Esophagus squamous epithelium (tissue), 5 donors: ENCODE results near the gene DHRS1. TPM values are rescaled to one million over a fixed set of nuclear protein-coding genes. Genes with fewer than 3 reads are reported as not detected.

Experiments used
- DNase-seq: peaks from one replicate; lab custom pipeline; 2025; lab: John Stamatoyannopoulos, UW
- H3K27ac ChIP-seq, 4 donors: fragments of 200-600 bp; sonication (generic); one replicate each; pipeline ENCODE4 v1.5.1; 2016 to 2019; ENCODE audit warnings: mild to moderate bottlenecking in 1 of 4
- H3K27me3 ChIP-seq, 4 donors: fragments of 200-600 bp; sonication (generic); 1 replicate in 3 of 4; 2 replicates in 1 of 4; pipeline versions ENCODE4 v1.5.1 to v1.6.0; 2017 to 2021; ENCODE audit warnings: antibody characterized with exemption in 1 of 4
- H3K36me3 ChIP-seq, 3 donors: fragments of 200-600 bp; sonication (generic); one replicate each; pipeline ENCODE4 v1.5.1; 2016 to 2019
- H3K4me1 ChIP-seq, 3 donors: fragments of 200-600 bp; sonication (generic); one replicate each; pipeline ENCODE4 v1.5.1; 2017 to 2019
- H3K4me3 ChIP-seq, 4 donors: fragments of 200-600 bp; sonication (generic); 1 replicate in 3 of 4; 2 replicates in 1 of 4; pipeline ENCODE4 v1.5.1; 2016 to 2019; ENCODE audit warnings: mild to moderate bottlenecking in 2 of 4, moderate library complexity in 1 of 4
- H3K9me3 ChIP-seq, 3 donors: fragments of 200-600 bp; sonication (generic); one replicate each; pipeline ENCODE4 v1.5.1; 2016 to 2019
- CTCF ChIP-seq, 6 experiments: fragments of 450-650 bp in 4 of 6; fragments of 200-600 bp in 2 of 6; sonication (generic) in 2 of 6; IDR thresholded peaks; one replicate each; pipeline ENCODE4 v1.5.1; 2016 to 2019; ENCODE audit warnings: antibody characterized with exemption in 6 of 6, mild to moderate bottlenecking in 4 of 6, moderate library complexity in 4 of 6
- POLR2A ChIP-seq, 4 donors: fragments of 450-650 bp; IDR thresholded peaks; one replicate each; pipeline ENCODE4 v1.6.1; 2017; ENCODE audit warnings: antibody characterized with exemption in 4 of 4, mild to moderate bottlenecking in 4 of 4, moderate library complexity in 3 of 4
- WGBS, 2 donors: methylation state at CpG; one replicate each; pipeline ENCODE4 v1.1.5; 2018; 5-methylcytosine and 5-hydroxymethylcytosine counted together
- intact Hi-C: fragments of 100-400 bp; cut with DNase I; formaldehyde crosslinking; loops from one replicate; pipeline ENCODE4 v1.15.0; 2022
- total RNA-seq, 4 donors: library from RNA; depleted of rRNA; stranded (reverse); fragments of >200 nt; gene quantifications; one replicate each; pipeline ENCODE4 v1.1.0, GENCODE V29; 2016
- donor health status: DM: yes; HTN: yes; CAD: no.

Gene DHRS1
- total RNA-seq, 4 donors from 2014 or later: 81.6 to 164 (median 101) TPM

GRCh38 chr14:24331731-24332267 is 32.2 kb upstream of the DHRS1 start:
- no peak for DNase-seq

GRCh38 chr14:24330973-24331674 is 31.5 kb upstream of the DHRS1 start:
- intact Hi-C loops: loop anchor here (5.0 kb wide), 1 partner anchor 101 kb away; no protein-coding TSS in a partner anchor
- WGBS, 2 donors: 92 to 100% methylated on average over 3 to 7 of the region's 10 CpGs
- Histone ChIP-seq H3K36me3 (peaks cover 0 to 5% (median 0%) of the 10 kb centered on the region in 3 donors), H3K4me3 (no peak overlapping the region), H3K27ac (no peak overlapping the region), H3K4me1 (peaks cover 22 to 78% (median 34%) of the 10 kb centered on the region in 3 donors), H3K27me3 (peaks cover 0 to 39% (median 6%) of the 10 kb centered on the region in 4 donors), H3K9me3 (no peaks in the 10 kb centered on the region)
- no peak for TF ChIP-seq CTCF (IDR thresholded peaks at IDR 0.05)
- no peak for TF ChIP-seq POLR2A (IDR thresholded peaks at IDR 0.05)
- DNase-seq: no peak

More at GRCh38 chr14:24331731-24332267, 32.2 kb upstream of the DHRS1 start:
- Histone ChIP-seq H3K27me3 (peaks cover 0 to 39% (median 6%) of the 10 kb centered on the region in 4 donors), H3K4me1 (peaks cover 22 to 85% (median 34%) of the 10 kb centered on the region in 3 donors), H3K27ac (no peak overlapping the region), H3K4me3 (no peak overlapping the region), H3K9me3 (no peaks in the 10 kb centered on the region), H3K36me3 (peaks cover 0 to 11% (median 0%) of the 10 kb centered on the region in 3 donors)
- TF ChIP-seq CTCF (IDR thresholded peaks at IDR 0.05) (no peak), POLR2A (IDR thresholded peaks at IDR 0.05) (no peak)
- WGBS, 2 donors: 25 to 44% methylated on average over 6 to 10 of the region's 26 CpGs
- intact Hi-C loops: loop anchor here (5.0 kb wide), 1 partner anchor 101 kb away; no protein-coding TSS in a partner anchor

- H3K4me1 ChIP-seq: peaks cover 17 to 64% (median 31%) of the 10 kb centered on the region in 3 donors
Observed at GRCh38 chr14:24329736-24330135, 30.2 kb upstream of the DHRS1 start.

GRCh38 chr14:24329073-24329663 is 29.6 kb upstream of the DHRS1 start:
- WGBS, 2 donors: 70 to 80% methylated on average over 6 to 9 of the region's 12 CpGs
- Histone ChIP-seq H3K27ac (peak overlapping the region in 3 of 4 donors; percentile 18 to 32 (median 26)), H3K27me3 (peaks cover 0 to 19% (median 3%) of the 10 kb centered on the region in 4 donors)

More at GRCh38 chr14:24329736-24330135, 30.2 kb upstream of the DHRS1 start:
- intact Hi-C loops: loop anchor here (5.0 kb wide), 1 partner anchor 103 kb away; no protein-coding TSS in a partner anchor
- Histone ChIP-seq H3K27ac (peak overlapping the region in 2 of 4 donors; percentile 18 to 32), H3K27me3 (peaks cover 0 to 25% (median 5%) of the 10 kb centered on the region in 4 donors), H3K9me3 (no peaks in the 10 kb centered on the region), H3K4me3 (no peak overlapping the region), H3K36me3 (no peaks in the 10 kb centered on the region)
- 62% methylated on average over 5 of the region's 9 CpGs; no CpG with 5 or more reads in 1 of the 2 donors for WGBS, 2 donors
- DNase-seq: no peak
- TF ChIP-seq POLR2A (IDR thresholded peaks at IDR 0.05) (peak in 1 of 4 donors; percentile 18), CTCF (IDR thresholded peaks at IDR 0.05) (no peak)

More at GRCh38 chr14:24329073-24329663, 29.6 kb upstream of the DHRS1 start:
- Histone ChIP-seq H3K36me3 (no peaks in the 10 kb centered on the region), H3K9me3 (no peaks in the 10 kb centered on the region), H3K4me3 (no peak overlapping the region), H3K4me1 (peaks cover 11 to 59% (median 25%) of the 10 kb centered on the region in 3 donors)
- intact Hi-C loops: no loop called here
- TF ChIP-seq CTCF (IDR thresholded peaks at IDR 0.05) (no peak), POLR2A (IDR thresholded peaks at IDR 0.05) (no peak)
- no peak for DNase-seq
